HCT116 (cell line): Measurements from ENCODE around the gene ACADSB.

Experiments
- EGR1 ChIP-seq: IDR thresholded peaks from 2 replicates; pipeline ENCODE4 v1.6.1; 2012; ENCODE audit warnings: low read depth
- EZH2 ChIP-seq: fragments of 200-600 bp; sonication (generic); IDR thresholded peaks from 2 replicates; pipeline ENCODE4 v1.6.1; 2017; ENCODE audit warnings: antibody characterized with exemption, mixed run types
- EZH2phosphoT487 ChIP-seq: fragments of 200-600 bp; IDR thresholded peaks from 2 replicates; pipeline ENCODE4 v1.6.1; 2018; ENCODE audit warnings: antibody characterized with exemption, borderline replicate concordance
- JUND ChIP-seq: IDR thresholded peaks from 2 replicates; pipeline ENCODE4 v1.6.1; 2012
- POLR2A ChIP-seq: IDR thresholded peaks from 2 replicates; pipeline ENCODE4 v1.7.0; 2011; ENCODE audit warnings: borderline replicate concordance; ENCODE audit not compliant: insufficient read depth, insufficient read length; ENCODE audit errors: extremely low read depth
- POLR2AphosphoS5 ChIP-seq: IDR thresholded peaks from 2 replicates; pipeline ENCODE4 v1.6.1; 2011; ENCODE audit warnings: mild to moderate bottlenecking, low read depth, low read length, moderate library complexity
- SP1 ChIP-seq: IDR thresholded peaks from 2 replicates; pipeline ENCODE4 v1.6.1; 2012; ENCODE audit warnings: low read depth
- SRF ChIP-seq: IDR thresholded peaks from 2 replicates; pipeline ENCODE4 v1.6.1; 2012; ENCODE audit warnings: low read depth
- YY1 ChIP-seq: IDR thresholded peaks from 2 replicates; pipeline ENCODE4 v1.6.1; 2011; ENCODE audit warnings: low read length, low read depth, moderate library complexity, mild to moderate bottlenecking; ENCODE audit not compliant: insufficient replicate concordance; ENCODE audit errors: extremely low read depth
- ZFX ChIP-seq: fragments of 450-650 bp; IDR thresholded peaks from 2 replicates; pipeline ENCODE4 v1.6.1; 2017
- TF ChIP-seq, protein P1 (sequence below), 3 experiments: fragments of 200-600 bp in 1 of 3; sonication (generic) in 1 of 3; IDR thresholded peaks in 2 of 3; conservative IDR thresholded peaks in 1 of 3; 2 replicates each; pipeline ENCODE4 v1.5.1; 2012 to 2017; ENCODE audit warnings: low read depth in 2 of 3, low read length in 2 of 3, antibody characterized with exemption in 1 of 3, borderline replicate concordance in 1 of 3, control low read depth in 1 of 3, mild to moderate bottlenecking in 1 of 3, mixed read lengths in 1 of 3, mixed run types in 1 of 3, moderate library complexity in 1 of 3; ENCODE audit not compliant: insufficient read depth in 1 of 3
- TF ChIP-seq, protein P2 (sequence below): IDR thresholded peaks from 2 replicates; pipeline ENCODE4 v1.6.1; 2012; ENCODE audit warnings: low read depth
- TF ChIP-seq, protein P3 (sequence below): IDR thresholded peaks from 2 replicates; pipeline ENCODE4 v1.6.1; 2012
- TF ChIP-seq, protein P4 (sequence below): IDR thresholded peaks from 2 replicates; pipeline ENCODE4 v1.6.1; 2011; ENCODE audit warnings: mild to moderate bottlenecking, low read length, moderate library complexity; ENCODE audit not compliant: insufficient replicate concordance; ENCODE audit errors: extremely low read depth

DNA sequence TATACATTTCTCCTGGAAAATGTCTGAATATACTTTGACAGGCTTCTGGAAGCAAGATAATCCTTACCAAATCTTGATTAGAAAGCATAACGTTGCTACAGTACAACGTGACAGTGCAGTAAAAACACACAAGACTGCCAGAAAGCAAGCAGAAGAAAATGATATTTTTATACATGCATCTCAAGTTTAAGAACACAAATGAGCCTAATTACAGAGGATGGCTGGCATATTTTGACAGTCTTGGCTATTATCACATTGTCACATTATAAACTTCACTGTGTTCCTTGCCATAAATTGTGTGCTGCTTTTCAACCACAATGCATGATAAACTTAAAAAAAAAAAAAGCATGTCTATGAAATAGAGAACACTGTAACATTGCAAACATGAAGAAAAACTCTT, 4.5 kb upstream of the ACADSB start:
- TF ChIP-seq, protein P1, sequence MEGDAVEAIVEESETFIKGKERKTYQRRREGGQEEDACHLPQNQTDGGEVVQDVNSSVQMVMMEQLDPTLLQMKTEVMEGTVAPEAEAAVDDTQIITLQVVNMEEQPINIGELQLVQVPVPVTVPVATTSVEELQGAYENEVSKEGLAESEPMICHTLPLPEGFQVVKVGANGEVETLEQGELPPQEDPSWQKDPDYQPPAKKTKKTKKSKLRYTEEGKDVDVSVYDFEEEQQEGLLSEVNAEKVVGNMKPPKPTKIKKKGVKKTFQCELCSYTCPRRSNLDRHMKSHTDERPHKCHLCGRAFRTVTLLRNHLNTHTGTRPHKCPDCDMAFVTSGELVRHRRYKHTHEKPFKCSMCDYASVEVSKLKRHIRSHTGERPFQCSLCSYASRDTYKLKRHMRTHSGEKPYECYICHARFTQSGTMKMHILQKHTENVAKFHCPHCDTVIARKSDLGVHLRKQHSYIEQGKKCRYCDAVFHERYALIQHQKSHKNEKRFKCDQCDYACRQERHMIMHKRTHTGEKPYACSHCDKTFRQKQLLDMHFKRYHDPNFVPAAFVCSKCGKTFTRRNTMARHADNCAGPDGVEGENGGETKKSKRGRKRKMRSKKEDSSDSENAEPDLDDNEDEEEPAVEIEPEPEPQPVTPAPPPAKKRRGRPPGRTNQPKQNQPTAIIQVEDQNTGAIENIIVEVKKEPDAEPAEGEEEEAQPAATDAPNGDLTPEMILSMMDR (IDR thresholded peaks at IDR 0.05 in 2 of 3, conservative IDR thresholded peaks at IDR 0.05 in 1 of 3; ENCODE audit: borderline replicate concordance in 1 of 3, insufficient read depth in 1 of 3, low read depth in 2 of 3, low read length in 2 of 3) = no peak
- TF ChIP-seq YY1 (no peak), SRF (no peak), EGR1 (no peak), JUND (no peak), ZFX (no peak), POLR2A (no peak), POLR2AphosphoS5 (no peak), SP1 (no peak), EZH2 (no peak), EZH2phosphoT487 (no peak)
- TF ChIP-seq, protein P2, sequence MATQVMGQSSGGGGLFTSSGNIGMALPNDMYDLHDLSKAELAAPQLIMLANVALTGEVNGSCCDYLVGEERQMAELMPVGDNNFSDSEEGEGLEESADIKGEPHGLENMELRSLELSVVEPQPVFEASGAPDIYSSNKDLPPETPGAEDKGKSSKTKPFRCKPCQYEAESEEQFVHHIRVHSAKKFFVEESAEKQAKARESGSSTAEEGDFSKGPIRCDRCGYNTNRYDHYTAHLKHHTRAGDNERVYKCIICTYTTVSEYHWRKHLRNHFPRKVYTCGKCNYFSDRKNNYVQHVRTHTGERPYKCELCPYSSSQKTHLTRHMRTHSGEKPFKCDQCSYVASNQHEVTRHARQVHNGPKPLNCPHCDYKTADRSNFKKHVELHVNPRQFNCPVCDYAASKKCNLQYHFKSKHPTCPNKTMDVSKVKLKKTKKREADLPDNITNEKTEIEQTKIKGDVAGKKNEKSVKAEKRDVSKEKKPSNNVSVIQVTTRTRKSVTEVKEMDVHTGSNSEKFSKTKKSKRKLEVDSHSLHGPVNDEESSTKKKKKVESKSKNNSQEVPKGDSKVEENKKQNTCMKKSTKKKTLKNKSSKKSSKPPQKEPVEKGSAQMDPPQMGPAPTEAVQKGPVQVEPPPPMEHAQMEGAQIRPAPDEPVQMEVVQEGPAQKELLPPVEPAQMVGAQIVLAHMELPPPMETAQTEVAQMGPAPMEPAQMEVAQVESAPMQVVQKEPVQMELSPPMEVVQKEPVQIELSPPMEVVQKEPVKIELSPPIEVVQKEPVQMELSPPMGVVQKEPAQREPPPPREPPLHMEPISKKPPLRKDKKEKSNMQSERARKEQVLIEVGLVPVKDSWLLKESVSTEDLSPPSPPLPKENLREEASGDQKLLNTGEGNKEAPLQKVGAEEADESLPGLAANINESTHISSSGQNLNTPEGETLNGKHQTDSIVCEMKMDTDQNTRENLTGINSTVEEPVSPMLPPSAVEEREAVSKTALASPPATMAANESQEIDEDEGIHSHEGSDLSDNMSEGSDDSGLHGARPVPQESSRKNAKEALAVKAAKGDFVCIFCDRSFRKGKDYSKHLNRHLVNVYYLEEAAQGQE = no peak
- TF ChIP-seq, protein P3, sequence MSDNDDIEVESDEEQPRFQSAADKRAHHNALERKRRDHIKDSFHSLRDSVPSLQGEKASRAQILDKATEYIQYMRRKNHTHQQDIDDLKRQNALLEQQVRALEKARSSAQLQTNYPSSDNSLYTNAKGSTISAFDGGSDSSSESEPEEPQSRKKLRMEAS = no peak
- TF ChIP-seq, protein P4, sequence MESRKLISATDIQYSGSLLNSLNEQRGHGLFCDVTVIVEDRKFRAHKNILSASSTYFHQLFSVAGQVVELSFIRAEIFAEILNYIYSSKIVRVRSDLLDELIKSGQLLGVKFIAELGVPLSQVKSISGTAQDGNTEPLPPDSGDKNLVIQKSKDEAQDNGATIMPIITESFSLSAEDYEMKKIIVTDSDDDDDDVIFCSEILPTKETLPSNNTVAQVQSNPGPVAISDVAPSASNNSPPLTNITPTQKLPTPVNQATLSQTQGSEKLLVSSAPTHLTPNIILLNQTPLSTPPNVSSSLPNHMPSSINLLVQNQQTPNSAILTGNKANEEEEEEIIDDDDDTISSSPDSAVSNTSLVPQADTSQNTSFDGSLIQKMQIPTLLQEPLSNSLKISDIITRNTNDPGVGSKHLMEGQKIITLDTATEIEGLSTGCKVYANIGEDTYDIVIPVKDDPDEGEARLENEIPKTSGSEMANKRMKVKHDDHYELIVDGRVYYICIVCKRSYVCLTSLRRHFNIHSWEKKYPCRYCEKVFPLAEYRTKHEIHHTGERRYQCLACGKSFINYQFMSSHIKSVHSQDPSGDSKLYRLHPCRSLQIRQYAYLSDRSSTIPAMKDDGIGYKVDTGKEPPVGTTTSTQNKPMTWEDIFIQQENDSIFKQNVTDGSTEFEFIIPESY = no peak
